HCT116 (cell line): Measurements from ENCODE around the gene CASP7. TPM values are rescaled to one million over a fixed set of nuclear protein-coding genes. Genes with fewer than 3 reads are reported as not detected.
A peak's percentile ranks its signal among the peaks of the same experiment; 100 is the strongest.

Experiments used
- ATAC-seq: fragments of 200-7000 bp; cut with Tn5 transposase; 2 replicates; pipeline ENCODE4 v1.9.1; 2020; ENCODE audit warnings: mild to moderate bottlenecking, moderate library complexity
- BruUV-seq: library from RNA; stranded (reverse); fragments of 400-500 nt; replicated peaks from 2 replicates; lab custom pipeline; 2021; lab: Mats Ljungman, UMichigan
- CTCF ChIA-PET: fragments of 300-600 bp; sonication (Branson Sonifier 250); formaldehyde crosslinking; loops from one replicate; lab custom pipeline; 2021; ENCODE audit warnings: antibody characterized with exemption; lab: Charles Lee
- POLR2A ChIA-PET: fragments of 300-600, 350-600 bp; sonication (Branson Sonifier 250); formaldehyde crosslinking; loops from one replicate; lab custom pipeline; 2021; ENCODE audit warnings: antibody characterized with exemption; lab: Charles Lee
- RAD21 ChIA-PET, 2 experiments: fragments of 300-600 bp; sonication (Branson Sonifier 250); formaldehyde crosslinking; loops; one replicate each; lab custom pipeline; 2023; ENCODE audit warnings: low total read pairs in 2 of 2; ENCODE audit not compliant: uncharacterized antibody in 2 of 2, unreplicated experiment in 2 of 2, low non-redundant PET in 1 of 2; lab: Charles Lee
- DNase-seq: peaks from one replicate; pipeline ENCODE4 v3.0.0-alpha.2; 2010; ENCODE audit warnings: low read depth, low spot score
- H2AFZ ChIP-seq: fragments of 200-600 bp; shearing (Covaris generic), sonication (generic); 2 replicates; pipeline ENCODE4 v1.6.1; 2017; ENCODE audit warnings: low read depth, mixed run types, mixed read lengths, antibody characterized with exemption, low read length; ENCODE audit not compliant: poor library complexity, severe bottlenecking
- H3K27ac ChIP-seq: 2 replicates; pipeline ENCODE4 v1.5.1; 2012; ENCODE audit warnings: low read depth, low read length
- H3K27me3 ChIP-seq: fragments of 200-600 bp; sonication (generic); 2 replicates; pipeline ENCODE4 v1.6.1; 2016; ENCODE audit warnings: mixed run types, low read length, mixed read lengths; ENCODE audit not compliant: insufficient read depth
- H3K36me3 ChIP-seq, 2 experiments: fragments of 200-500 bp in 1 of 2; fragments of 200-600 bp in 1 of 2; sonication (Bioruptor generic) in 1 of 2; sonication (generic) in 1 of 2; 2 replicates each; pipeline versions ENCODE4 v1.5.1 to v1.6.1; 2014 to 2016; ENCODE audit warnings: low read length in 2 of 2, inconsistent platforms in 1 of 2, mixed read lengths in 1 of 2, mixed run types in 1 of 2; ENCODE audit not compliant: insufficient read depth in 2 of 2, control insufficient read depth in 1 of 2
- H3K4me1 ChIP-seq, 2 experiments: fragments of 200-600 bp in 1 of 2; sonication (generic) in 1 of 2; 2 replicates each; pipeline versions ENCODE4 v1.5.1 to v1.6.1; 2012 to 2017; ENCODE audit warnings: low read length in 2 of 2, inconsistent platforms in 1 of 2, mild to moderate bottlenecking in 1 of 2, mixed read lengths in 1 of 2, mixed run types in 1 of 2, moderate library complexity in 1 of 2; ENCODE audit not compliant: insufficient read depth in 2 of 2, control insufficient read depth in 1 of 2
- H3K4me2 ChIP-seq: fragments of 200-600 bp; sonication (generic); 2 replicates; pipeline ENCODE4 v1.6.1; 2017; ENCODE audit warnings: mixed run types, low read length, mixed read lengths
- H3K4me3 ChIP-seq, 2 experiments: fragments of 200-600 bp in 1 of 2; sonication (generic) in 1 of 2; replicated peaks in 1 of 2; 2 replicates each; pipeline ENCODE4 v1.5.1; 2011 to 2016; ENCODE audit warnings: low read length in 2 of 2, control low read depth in 1 of 2, low read depth in 1 of 2, mild to moderate bottlenecking in 1 of 2, mixed read lengths in 1 of 2, mixed run types in 1 of 2
- H3K79me2 ChIP-seq: fragments of 200-600 bp; sonication (generic); 2 replicates; pipeline ENCODE4 v1.6.1; 2017; ENCODE audit warnings: mild to moderate bottlenecking, mixed run types, low read length, moderate library complexity, mixed read lengths; ENCODE audit not compliant: insufficient read depth
- H3K9ac ChIP-seq: fragments of 200-600 bp; sonication (generic); 2 replicates; pipeline ENCODE4 v1.6.1; 2016; ENCODE audit warnings: low read length, mixed read lengths
- H3K9me2 ChIP-seq: fragments of 200-600 bp; sonication (generic), shearing (Covaris generic); 2 replicates; pipeline ENCODE4 v1.6.1; 2017; ENCODE audit warnings: mixed run types, mild to moderate bottlenecking, moderate library complexity; ENCODE audit not compliant: insufficient read depth
- H3K9me3 ChIP-seq, 2 experiments: fragments of 200-500 bp in 1 of 2; fragments of 200-600 bp in 1 of 2; sonication (Bioruptor generic) in 1 of 2; sonication (generic) in 1 of 2; 2 replicates each; pipeline ENCODE4 v1.6.1; 2014 to 2017; ENCODE audit warnings: low read length in 2 of 2, mixed read lengths in 2 of 2, inconsistent platforms in 1 of 2, low read depth in 1 of 2, mild to moderate bottlenecking in 1 of 2, mixed run types in 1 of 2, moderate library complexity in 1 of 2; ENCODE audit not compliant: control insufficient read depth in 1 of 2, insufficient read depth in 1 of 2
- H4K20me1 ChIP-seq: fragments of 200-600 bp; sonication (generic), shearing (Covaris generic); 2 replicates; pipeline ENCODE4 v1.6.1; 2017; ENCODE audit warnings: mixed run types, mild to moderate bottlenecking, moderate library complexity; ENCODE audit not compliant: insufficient read depth
- CEBPB ChIP-seq: IDR thresholded peaks from 2 replicates; pipeline ENCODE4 v1.6.1; 2012; ENCODE audit warnings: low read depth
- CTCF ChIP-seq, 3 experiments: fragments of 200-600 bp in 1 of 3; sonication (generic) in 1 of 3; IDR thresholded peaks in 2 of 3; conservative IDR thresholded peaks in 1 of 3; 2 replicates each; pipeline ENCODE4 v1.5.1; 2012 to 2017; ENCODE audit warnings: low read depth in 2 of 3, low read length in 2 of 3, antibody characterized with exemption in 1 of 3, borderline replicate concordance in 1 of 3, control low read depth in 1 of 3, mild to moderate bottlenecking in 1 of 3, mixed read lengths in 1 of 3, mixed run types in 1 of 3, moderate library complexity in 1 of 3; ENCODE audit not compliant: insufficient read depth in 1 of 3
- EGR1 ChIP-seq: IDR thresholded peaks from 2 replicates; pipeline ENCODE4 v1.6.1; 2012; ENCODE audit warnings: low read depth
- ELF1 ChIP-seq: IDR thresholded peaks from 2 replicates; pipeline ENCODE4 v1.6.1; 2012; ENCODE audit warnings: low read depth, borderline replicate concordance
- EZH2 ChIP-seq: fragments of 200-600 bp; sonication (generic); IDR thresholded peaks from 2 replicates; pipeline ENCODE4 v1.6.1; 2017; ENCODE audit warnings: antibody characterized with exemption, mixed run types
- EZH2phosphoT487 ChIP-seq: fragments of 200-600 bp; IDR thresholded peaks from 2 replicates; pipeline ENCODE4 v1.6.1; 2018; ENCODE audit warnings: antibody characterized with exemption, borderline replicate concordance
- FOSL1 ChIP-seq: IDR thresholded peaks from 2 replicates; pipeline ENCODE4 v1.6.1; 2012; ENCODE audit warnings: low read depth
- MAX ChIP-seq: IDR thresholded peaks from 2 replicates; pipeline ENCODE4 v1.6.1; 2012
- POLR2A ChIP-seq: IDR thresholded peaks from 2 replicates; pipeline ENCODE4 v1.7.0; 2011; ENCODE audit warnings: borderline replicate concordance; ENCODE audit not compliant: insufficient read depth, insufficient read length; ENCODE audit errors: extremely low read depth
- POLR2AphosphoS5 ChIP-seq: IDR thresholded peaks from 2 replicates; pipeline ENCODE4 v1.6.1; 2011; ENCODE audit warnings: mild to moderate bottlenecking, low read depth, low read length, moderate library complexity
- REST ChIP-seq: IDR thresholded peaks from 2 replicates; pipeline ENCODE4 v1.6.1; 2012; ENCODE audit warnings: low read depth
- SIN3A ChIP-seq: IDR thresholded peaks from 2 replicates; pipeline ENCODE4 v1.6.1; 2012; ENCODE audit warnings: low read depth
- TCF7L2 ChIP-seq: IDR thresholded peaks from 2 replicates; pipeline ENCODE4 v1.7.0; 2011; ENCODE audit warnings: borderline replicate concordance, inconsistent platforms; ENCODE audit not compliant: insufficient read depth, insufficient read length; ENCODE audit errors: extremely low read depth
- ZNF274 ChIP-seq: fragments of 200-500 bp; sonication (Bioruptor generic); IDR thresholded peaks from 2 replicates; pipeline ENCODE4 v1.6.1; 2014; ENCODE audit warnings: mild to moderate bottlenecking, low read depth, low read length, inconsistent platforms
- intact Hi-C: fragments of 100-400 bp; cut with micrococcal nuclease; formaldehyde crosslinking; loops from 2 replicates; pipeline ENCODE4 v1.10.0; 2022
- total RNA-seq: library from RNA; stranded (reverse); gene quantifications from one replicate; pipeline ENCODE4 v1.2.1, GENCODE V29; 2021; ENCODE audit not compliant: unreplicated experiment
- TF ChIP-seq, protein P1 (sequence below): IDR thresholded peaks from 2 replicates; pipeline ENCODE4 v1.6.1; 2012

Gene CASP7
- total RNA-seq, 1 experiment from 2014 or later, result 30.5 TPM

- CTCF ChIA-PET, result no interaction called here
- Histone ChIP-seq H3K4me1 (peaks cover 0 to 8% of the 10 kb centered on the region in 2 experiments; a peak in 2 of 4 replicates), H3K4me2 (no peak overlapping the region), H3K27ac (no peak overlapping the region), H3K79me2 (no peaks in the 10 kb centered on the region), H4K20me1 (no peaks in the 10 kb centered on the region), H3K4me3 (no peak overlapping the region), H3K9ac (no peak overlapping the region), H3K9me3 (no peaks in the 10 kb centered on the region), H3K36me3 (no peaks in the 10 kb centered on the region), H2AFZ (peak overlapping the region; percentile 50), H3K9me2 (no peaks in the 10 kb centered on the region), H3K27me3 (no peaks in the 10 kb centered on the region)
- RAD21 ChIA-PET, result no interaction called here
- BruUV-seq, result no TSS peak
- ATAC-seq (no peak), DNase-seq (no peak)
- intact Hi-C loops, result no loop called here
- no peak for TF ChIP-seq SIN3A
- TF ChIP-seq TCF7L2, result no peak
- TF ChIP-seq POLR2A, result no peak
- no peak for TF ChIP-seq CEBPB
- TF ChIP-seq POLR2AphosphoS5, result no peak
- TF ChIP-seq EZH2, result no peak
- TF ChIP-seq EZH2phosphoT487, result no peak
- no peak for TF ChIP-seq REST
- TF ChIP-seq MAX, result no peak
- TF ChIP-seq, protein P1, sequence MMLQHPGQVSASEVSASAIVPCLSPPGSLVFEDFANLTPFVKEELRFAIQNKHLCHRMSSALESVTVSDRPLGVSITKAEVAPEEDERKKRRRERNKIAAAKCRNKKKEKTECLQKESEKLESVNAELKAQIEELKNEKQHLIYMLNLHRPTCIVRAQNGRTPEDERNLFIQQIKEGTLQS, result no peak
- TF ChIP-seq CTCF (IDR thresholded peaks at IDR 0.05 in 2 of 3, conservative IDR thresholded peaks at IDR 0.05 in 1 of 3; ENCODE audit: borderline replicate concordance in 1 of 3, insufficient read depth in 1 of 3, low read depth in 2 of 3, low read length in 2 of 3), result no peak
- no peak for TF ChIP-seq ZNF274
- TF ChIP-seq ELF1, result no peak
- TF ChIP-seq FOSL1, result no peak
- TF ChIP-seq EGR1, result no peak
- POLR2A ChIA-PET, result no interaction called here
These were observed 14.4 kb upstream of the CASP7 start for GRCh38 chr10:113665352-113665751.
